ENCODE results near the gene SLCO3A1. TPM values are rescaled to one million over a fixed set of nuclear protein-coding genes. Genes with fewer than 3 reads are reported as not detected.
A peak's percentile ranks its signal among the peaks of the same experiment; 100 is the strongest.

The SLCO3A1 gene
- total and polyA plus RNA-seq, 2 of the 8 experiments (the other 6 are each of a cell fraction or from before 2014, with no cell fraction given) = 15.1 to 20.4 TPM

DNA sequence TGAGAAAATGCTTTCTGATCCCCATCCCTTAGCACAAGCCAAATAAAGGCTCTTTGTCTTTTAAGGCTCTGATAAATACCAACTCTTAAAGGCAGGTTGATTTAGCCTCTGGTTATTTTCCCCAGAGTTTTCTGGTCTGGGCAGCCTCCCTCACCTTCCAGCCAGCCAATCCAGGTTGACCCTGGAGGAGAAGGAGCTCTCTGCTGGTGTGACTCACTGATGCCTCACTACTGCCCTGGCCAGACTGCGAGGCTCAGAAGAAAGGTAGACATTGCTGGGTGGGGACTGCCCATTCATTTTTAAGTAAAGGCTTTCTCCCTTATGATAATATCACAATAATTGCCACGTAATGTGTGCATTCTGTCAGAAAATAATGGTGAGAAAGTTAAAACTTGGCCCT, 37.1 kb downstream of the SLCO3A1 start:
- H4K8ac ChIP-seq (ENCODE audit: extremely low read depth, insufficient read depth, low read length) = no peak overlapping the region
- peaks cover 3% of the 10 kb centered on the region; the same call in 1 of the 2 replicates for H3K79me1 ChIP-seq (ENCODE audit: low read depth, low read length)
- no peak overlapping the region for H2BK120ac ChIP-seq (replicated peaks; ENCODE audit: low read depth, low read length)
- no peaks in the 10 kb centered on the region for H3K23me2 ChIP-seq (ENCODE audit: low read depth, low read length)
- H2BK20ac ChIP-seq (ENCODE audit: low read length) = no peak overlapping the region
- POLR2A ChIA-PET (ENCODE audit: partially characterized antibody) = interaction anchor here (1.5 kb wide), 1 partner anchor 25 kb away, joined by 3 read pairs; no protein-coding TSS in a partner anchor
- H3K79me2 ChIP-seq (ENCODE audit: control insufficient read depth in 1 of 2, insufficient read depth in 2 of 2, low read length in 2 of 2) = 0 out of 4 replicates have a peak, but pooled peaks cover 0 to 3% of the 10 kb centered on the region in 2 experiments
- no peak overlapping the region for H3K23ac ChIP-seq (ENCODE audit: insufficient read length)
- H3K18ac ChIP-seq (ENCODE audit: extremely low read depth, low read length) = no peak overlapping the region
- H3K4me3 ChIP-seq (ENCODE audit: extremely low read depth in 1 of 4, insufficient read depth in 2 of 4, low read depth in 3 of 4, low read length in 4 of 4) = no peak overlapping the region
- peak in 1 of 2 experiments; percentile 13 for DNase-seq (ENCODE audit: low read depth in 1 of 2, low spot score in 2 of 2)
- no peaks in the 10 kb centered on the region for H3K36me3 ChIP-seq (ENCODE audit: control insufficient read depth in 2 of 4, insufficient read depth in 4 of 4, low read length in 3 of 4)
- no peak overlapping the region for H3K4me2 ChIP-seq (ENCODE audit: insufficient read depth in 1 of 2, low read depth in 2 of 2, low read length in 2 of 2)
- no peak for TF ChIP-seq TAF7 (optimal IDR thresholded peaks at IDR 0.05; ENCODE audit: borderline replicate concordance, low read depth, low read length)
- no peak for TF ChIP-seq SAP30 (IDR thresholded peaks at IDR 0.05; ENCODE audit: insufficient read depth, insufficient replicate concordance, low read length)
- TF ChIP-seq POLR2AphosphoS5 (IDR thresholded peaks at IDR 0.05; ENCODE audit: low read depth, low read length) = no peak
- no peak for TF ChIP-seq SP4 (IDR thresholded peaks at IDR 0.05; ENCODE audit: low read length)
- TF ChIP-seq SIN3A (conservative IDR thresholded peaks at IDR 0.05 in 1 of 2, IDR thresholded peaks at IDR 0.05 in 1 of 2; ENCODE audit: low read depth in 1 of 2, low read length in 2 of 2) = no peak
- no peak for TF ChIP-seq MAFK (IDR thresholded peaks at IDR 0.05; ENCODE audit: low read depth, low read length)
- TF ChIP-seq GTF2F1 (IDR thresholded peaks at IDR 0.05; ENCODE audit: borderline replicate concordance, low read depth, low read length) = no peak
- no peak for TF ChIP-seq KDM1A (IDR thresholded peaks at IDR 0.05; ENCODE audit: borderline replicate concordance, low read length)
- no peak for TF ChIP-seq RAD21 (IDR thresholded peaks at IDR 0.05 in 1 of 2, conservative IDR thresholded peaks at IDR 0.05 in 1 of 2; ENCODE audit: low read depth in 2 of 2, low read length in 2 of 2)
- no peak for TF ChIP-seq TAF1 (IDR thresholded peaks at IDR 0.05; ENCODE audit: low read depth, low read length)
- no peak overlapping the region for H2BK12ac ChIP-seq (ENCODE audit: low read depth, low read length)
- no peak overlapping the region for H4K91ac ChIP-seq (replicated peaks; ENCODE audit: insufficient read length, low read length)
- H3K4me1 ChIP-seq (replicated peaks in 1 of 4; ENCODE audit: control insufficient read depth in 3 of 4, insufficient read depth in 4 of 4, low read length in 3 of 4) = peaks cover 0 to 11% (median 7%) of the 10 kb centered on the region in 4 experiments; a peak in 5 of 7 replicates
- no peaks in the 10 kb centered on the region for H3K9me3 ChIP-seq (ENCODE audit: insufficient read depth in 2 of 2, low read depth in 1 of 2, low read length in 1 of 2)
- FAIRE-seq = no peak
- no peak overlapping the region for H2AK5ac ChIP-seq (ENCODE audit: low read depth, low read length)
- no peak overlapping the region for H3K56ac ChIP-seq (replicated peaks; ENCODE audit: insufficient read length, low read depth, low read length)
- CTCF ChIA-PET (ENCODE audit: partially characterized antibody) = interaction anchor here (0.6 to 3.8 kb wide), 4 partner anchors 44 to 368 kb away, joined by 3 to 18 read pairs (median 3); no protein-coding TSS in a partner anchor
- no peak overlapping the region for H2AFZ ChIP-seq (ENCODE audit: low read length)
- H3K27me3 ChIP-seq (replicated peaks in 1 of 4; ENCODE audit: control insufficient read depth in 3 of 4, extremely low read depth in 1 of 4, insufficient read depth in 3 of 4, low read length in 3 of 4) = no peaks in the 10 kb centered on the region
- H4K20me1 ChIP-seq (replicated peaks in 1 of 2; ENCODE audit: control insufficient read depth in 1 of 2, insufficient read depth in 2 of 2, low read length in 2 of 2) = no peaks in the 10 kb centered on the region
- H3K4ac ChIP-seq (replicated peaks; ENCODE audit: insufficient read length, low read depth, low read length) = no peak overlapping the region
- H2BK15ac ChIP-seq (ENCODE audit: low read length) = no peak overlapping the region
- 94% methylated on average over 2 of the region's 2 CpGs; no CpG with 5 or more reads in 1 of the 2 experiments for WGBS, 2 experiments (ENCODE audit: extremely low coverage in 1 of 2, insufficient coverage in 1 of 2, insufficient read length in 1 of 2, insufficient replicate concordance in 2 of 2, low coverage in 1 of 2, low lambda C conversion rate in 2 of 2, missing lambda C conversion rate in 1 of 2)
- H3K27ac ChIP-seq (ENCODE audit: low read depth, low read length) = no peak overlapping the region
- no peak overlapping the region for H4K5ac ChIP-seq (ENCODE audit: insufficient read length, low read depth, low read length)
- no peak overlapping the region for H2BK5ac ChIP-seq (ENCODE audit: low read depth, low read length)
- H3K9ac ChIP-seq (replicated peaks in 1 of 4; ENCODE audit: extremely low read depth in 1 of 4, low read depth in 3 of 4, low read length in 3 of 4) = no peak overlapping the region
- no peak overlapping the region for H3K14ac ChIP-seq (ENCODE audit: insufficient read length)
